Spinal cord (tissue), 10 donors: ENCODE data around the gene HYCC1. TPM values are rescaled to one million over a fixed set of nuclear protein-coding genes. Genes with fewer than 3 reads are reported as not detected.

Source experiments
- DNase-seq, 6 donors: peaks; one replicate each; pipeline versions ENCODE4 v3.0.0 to v3.0.0-alpha.2; 2013 to 2015; ENCODE audit warnings: low spot score in 6 of 6, low read depth in 4 of 6
- H3K27ac ChIP-seq: one replicate; pipeline ENCODE4 v1.5.1; 2013; ENCODE audit warnings: low read depth, low read length, control low read depth
- H3K27me3 ChIP-seq: one replicate; pipeline ENCODE4 v1.6.1; 2013; ENCODE audit warnings: low read length; ENCODE audit not compliant: control insufficient read depth, insufficient read depth
- H3K36me3 ChIP-seq: one replicate; pipeline ENCODE4 v1.6.1; 2013; ENCODE audit warnings: low read length; ENCODE audit not compliant: control insufficient read depth, insufficient read depth
- H3K4me1 ChIP-seq: one replicate; pipeline ENCODE4 v1.6.1; 2013; ENCODE audit warnings: low read length; ENCODE audit not compliant: control insufficient read depth, insufficient read depth
- H3K4me3 ChIP-seq: one replicate; pipeline ENCODE4 v1.5.1; 2013; ENCODE audit warnings: low read depth, low read length, control low read depth
- H3K9me3 ChIP-seq: one replicate; pipeline ENCODE4 v1.6.1; 2013; ENCODE audit warnings: low read length; ENCODE audit not compliant: control insufficient read depth, insufficient read depth
- whole genome bisulfite sequencing: methylation state at CpG from one replicate; pipeline ENCODE4 v1.1.5; 2013; ENCODE audit warnings: missing lambda C conversion rate; ENCODE audit not compliant: insufficient coverage; 5-methylcytosine and 5-hydroxymethylcytosine counted together
- polyA plus RNA-seq, 2 donors: library from polyadenylated mRNA; unstranded; fragments of 120-200 nt; gene quantifications; one replicate each; pipeline ENCODE4 v1.2.1, GENCODE V29; 2013; ENCODE audit not compliant: insufficient read length in 2 of 2
- total RNA-seq, 2 donors: library from RNA; depleted of rRNA in 1 of 2; stranded (reverse); fragments of 120-200 nt in 1 of 2; fragments of >200 nt in 1 of 2; gene quantifications; one replicate each; pipeline versions ENCODE4 v1.2.3 to v1.2.4, GENCODE V29; 2013 to 2014
- donor health status: healthy.

The HYCC1 gene
- total and polyA plus RNA-seq, 4 donors: 15.9 to 52.7 (median 27.1) TPM

- Histone ChIP-seq H3K27me3 (no peaks in the 10 kb centered on the region), H3K4me3 (no peak overlapping the region), H3K9me3 (no peaks in the 10 kb centered on the region), H3K36me3 (no peaks in the 10 kb centered on the region), H3K4me1 (no peaks in the 10 kb centered on the region), H3K27ac (no peak overlapping the region)
- DNase-seq: no peak
- WGBS: 29% methylated on average over 5 of the region's 6 CpGs
Observed at GRCh38 chr7:23018750-23019149, 4.8 kb upstream of the HYCC1 start.

GRCh38 chr7:23017309-23017708 is 3.4 kb upstream of the HYCC1 start:
- WGBS: 0% methylated on average over 1 of the region's 3 CpGs
- Histone ChIP-seq H3K27me3 (no peaks in the 10 kb centered on the region), H3K36me3 (no peaks in the 10 kb centered on the region), H3K4me1 (no peaks in the 10 kb centered on the region), H3K27ac (no peak overlapping the region), H3K4me3 (no peak overlapping the region), H3K9me3 (no peaks in the 10 kb centered on the region)
- DNase-seq: no peak

GRCh38 chr7:23016345-23017253 is 2.7 kb upstream of the HYCC1 start:
- WGBS: 95% methylated on average over 4 of the region's 9 CpGs
- Histone ChIP-seq H3K4me1 (no peaks in the 10 kb centered on the region), H3K9me3 (no peaks in the 10 kb centered on the region), H3K36me3 (no peaks in the 10 kb centered on the region), H3K27ac (no peak overlapping the region), H3K27me3 (no peaks in the 10 kb centered on the region), H3K4me3 (no peak overlapping the region)
- no peak for DNase-seq

GRCh38 chr7:23014681-23015080 is 751 bp upstream of the HYCC1 start:
- DNase-seq: no peak
- no peak overlapping the region for H3K4me3 ChIP-seq
- H3K36me3 ChIP-seq: no peaks in the 10 kb centered on the region
- H3K27ac ChIP-seq: no peak overlapping the region
- WGBS: no CpG with 5 or more reads among the region's 2 CpGs
- no peaks in the 10 kb centered on the region for H3K27me3 ChIP-seq
- H3K9me3 ChIP-seq: no peaks in the 10 kb centered on the region
- no peaks in the 10 kb centered on the region for H3K4me1 ChIP-seq

GRCh38 chr7:23012908-23013714 is 819 bp downstream of the HYCC1 start:
- peak in 4 of 6 donors; percentile 9 to 74 (median 42) for DNase-seq
- no peaks in the 10 kb centered on the region for H3K9me3 ChIP-seq
- peak overlapping the region; percentile 88 for H3K4me3 ChIP-seq
- under 1% methylated on average over 52 of the region's 52 CpGs for WGBS
- no peaks in the 10 kb centered on the region for H3K27me3 ChIP-seq
- no peaks in the 10 kb centered on the region for H3K36me3 ChIP-seq
- peak overlapping the region; percentile 26 for H3K27ac ChIP-seq
- no peaks in the 10 kb centered on the region for H3K4me1 ChIP-seq

- no peak overlapping the region for H3K4me3 ChIP-seq
- H3K36me3 ChIP-seq: no peaks in the 10 kb centered on the region
- no peaks in the 10 kb centered on the region for H3K9me3 ChIP-seq
- H3K27ac ChIP-seq: no peak overlapping the region
- no peaks in the 10 kb centered on the region for H3K27me3 ChIP-seq
- DNase-seq: peak in 1 of 6 donors; percentile 7
- H3K4me1 ChIP-seq: no peaks in the 10 kb centered on the region
- WGBS: 93% methylated on average over 3 of the region's 6 CpGs
Observed at GRCh38 chr7:23012186-23012585, 1.7 kb downstream of the HYCC1 start.

GRCh38 chr7:23011222-23011924 is 2.6 kb downstream of the HYCC1 start:
- no peak overlapping the region for H3K4me3 ChIP-seq
- no peaks in the 10 kb centered on the region for H3K27me3 ChIP-seq
- no peaks in the 10 kb centered on the region for H3K4me1 ChIP-seq
- H3K27ac ChIP-seq: no peak overlapping the region
- no peaks in the 10 kb centered on the region for H3K9me3 ChIP-seq
- no peaks in the 10 kb centered on the region for H3K36me3 ChIP-seq
- no peak for DNase-seq
- WGBS: 93% methylated on average over 3 of the region's 3 CpGs

GRCh38 chr7:23009303-23009702 is 4.6 kb downstream of the HYCC1 start:
- Histone ChIP-seq H3K9me3 (no peaks in the 10 kb centered on the region), H3K27me3 (no peaks in the 10 kb centered on the region), H3K36me3 (no peaks in the 10 kb centered on the region), H3K4me3 (no peak overlapping the region), H3K27ac (no peak overlapping the region), H3K4me1 (no peaks in the 10 kb centered on the region)
- DNase-seq: no peak

- Histone ChIP-seq H3K36me3 (no peaks in the 10 kb centered on the region), H3K4me1 (no peaks in the 10 kb centered on the region), H3K4me3 (no peak overlapping the region), H3K9me3 (no peaks in the 10 kb centered on the region), H3K27ac (no peak overlapping the region), H3K27me3 (no peaks in the 10 kb centered on the region)
- no peak for DNase-seq
Observed at GRCh38 chr7:23004247-23004520, 9.7 kb downstream of the HYCC1 start.
